H9 (cell line): ENCODE results near the gene RGL1. TPM values are rescaled to one million over a fixed set of nuclear protein-coding genes. Genes with fewer than 3 reads are reported as not detected.

Experiments used
- DNase-seq: peaks from one replicate; pipeline ENCODE4 v3.0.0-alpha.2; 2017
- H2AFZ ChIP-seq: one replicate; pipeline ENCODE4 v1.6.1; 2013; ENCODE audit warnings: mild to moderate bottlenecking, low read length, control low read depth, moderate library complexity
- H2AK5ac ChIP-seq: 2 replicates; pipeline ENCODE4 v1.6.1; 2013; ENCODE audit warnings: low read length, control low read depth, mixed read lengths; ENCODE audit not compliant: insufficient read length
- H2BK120ac ChIP-seq: one replicate; pipeline ENCODE4 v1.6.1; 2013; ENCODE audit warnings: low read depth, mild to moderate bottlenecking, low read length, control low read depth, inconsistent platforms; ENCODE audit not compliant: poor library complexity, severe bottlenecking
- H2BK12ac ChIP-seq: 2 replicates; pipeline ENCODE4 v1.6.1; 2013; ENCODE audit warnings: low read length, control low read depth, mixed read lengths, low read depth; ENCODE audit not compliant: insufficient read length
- H2BK15ac ChIP-seq: 2 replicates; pipeline ENCODE4 v1.6.1; 2013; ENCODE audit warnings: low read depth, low read length, control low read depth
- H2BK20ac ChIP-seq: one replicate; pipeline ENCODE4 v1.6.1; 2013; ENCODE audit warnings: low read depth, mild to moderate bottlenecking, low read length, control low read depth, inconsistent platforms; ENCODE audit not compliant: poor library complexity, severe bottlenecking
- H2BK5ac ChIP-seq: 2 replicates; pipeline ENCODE4 v1.6.1; 2013; ENCODE audit warnings: low read length, control low read depth, mixed read lengths; ENCODE audit not compliant: insufficient read length
- H3K14ac ChIP-seq: 2 replicates; pipeline ENCODE4 v1.6.1; 2013; ENCODE audit warnings: low read length, control low read depth; ENCODE audit not compliant: insufficient read depth
- H3K18ac ChIP-seq: 2 replicates; pipeline ENCODE4 v1.6.1; 2013; ENCODE audit warnings: low read depth, mild to moderate bottlenecking, mixed read lengths, low read length, control low read depth; ENCODE audit not compliant: insufficient read length
- H3K23ac ChIP-seq: 2 replicates; pipeline ENCODE4 v1.6.1; 2013; ENCODE audit warnings: low read length, control low read depth, mixed read lengths, low read depth; ENCODE audit not compliant: insufficient read length
- H3K23me2 ChIP-seq: 2 replicates; pipeline ENCODE4 v1.6.1; 2013; ENCODE audit warnings: low read depth, mild to moderate bottlenecking, mixed read lengths, low read length, control low read depth; ENCODE audit not compliant: insufficient read length, poor library complexity, severe bottlenecking
- H3K27ac ChIP-seq: 2 replicates; pipeline ENCODE4 v1.5.1; 2013; ENCODE audit warnings: low read length, control low read depth, mixed read lengths, low read depth; ENCODE audit not compliant: insufficient read length
- H3K27me3 ChIP-seq: 2 replicates; pipeline ENCODE4 v1.6.1; 2013; ENCODE audit warnings: low read length, control low read depth, inconsistent platforms; ENCODE audit not compliant: insufficient read depth
- H3K4ac ChIP-seq: 2 replicates; pipeline ENCODE4 v1.6.1; 2013; ENCODE audit warnings: low read depth, mild to moderate bottlenecking, control low read depth, inconsistent platforms, low read length, moderate library complexity
- H3K4me1 ChIP-seq: 2 replicates; pipeline ENCODE4 v1.6.1; 2013; ENCODE audit warnings: low read length, control low read depth, inconsistent platforms; ENCODE audit not compliant: insufficient read depth
- H3K4me2 ChIP-seq: 2 replicates; pipeline ENCODE4 v1.6.1; 2013; ENCODE audit warnings: low read length, control low read depth, mixed read lengths; ENCODE audit not compliant: insufficient read length, insufficient read depth
- H3K56ac ChIP-seq: 2 replicates; pipeline ENCODE4 v1.6.1; 2013; ENCODE audit warnings: low read depth, mild to moderate bottlenecking, mixed read lengths, low read length, control low read depth; ENCODE audit not compliant: insufficient read length
- H3K79me1 ChIP-seq: 2 replicates; pipeline ENCODE4 v1.6.1; 2013; ENCODE audit warnings: low read depth, mild to moderate bottlenecking, moderate library complexity, low read length, control low read depth, inconsistent platforms; ENCODE audit not compliant: insufficient read depth, poor library complexity, severe bottlenecking
- H3K79me2 ChIP-seq: 2 replicates; pipeline ENCODE4 v1.6.1; 2013; ENCODE audit warnings: low read length, control low read depth, inconsistent platforms; ENCODE audit not compliant: insufficient read depth
- H3K9ac ChIP-seq: 2 replicates; pipeline ENCODE4 v1.6.1; 2013; ENCODE audit warnings: low read length, control low read depth, mixed read lengths; ENCODE audit not compliant: insufficient read length; ENCODE audit errors: extremely low read depth
- H3K9me3 ChIP-seq: one replicate; pipeline ENCODE4 v1.6.1; 2013; ENCODE audit warnings: low read depth, low read length, inconsistent platforms; ENCODE audit not compliant: control insufficient read depth
- H3T11ph ChIP-seq: one replicate; pipeline ENCODE4 v1.6.1; 2013; ENCODE audit warnings: mild to moderate bottlenecking, low read length, control low read depth, inconsistent platforms
- H4K20me1 ChIP-seq: one replicate; pipeline ENCODE4 v1.6.1; 2013; ENCODE audit not compliant: control insufficient read depth, insufficient read length, insufficient read depth
- H4K5ac ChIP-seq: 2 replicates; pipeline ENCODE4 v1.6.1; 2013; ENCODE audit warnings: low read depth, mild to moderate bottlenecking, mixed read lengths, low read length, control low read depth; ENCODE audit not compliant: insufficient read length
- H4K8ac ChIP-seq: replicated peaks from 2 replicates; pipeline ENCODE4 v1.6.1; 2013; ENCODE audit warnings: low read length, control low read depth, mixed read lengths, low read depth; ENCODE audit not compliant: insufficient read length
- H4K91ac ChIP-seq: 2 replicates; pipeline ENCODE4 v1.6.1; 2013; ENCODE audit warnings: low read depth, mild to moderate bottlenecking, moderate library complexity, mixed read lengths, low read length, control low read depth; ENCODE audit not compliant: insufficient read length
- H3K27ac Mint-ChIP-seq, 3 experiments: 2 replicates in 2 of 3; 3 replicates in 1 of 3; pipeline ENCODE4 v1.8.0; 2020 to 2021; ENCODE audit warnings: mixed read lengths in 3 of 3, mild to moderate bottlenecking in 1 of 3, moderate library complexity in 1 of 3
- H3K27me3 Mint-ChIP-seq: 2 replicates; pipeline ENCODE4 v1.8.0; 2021; ENCODE audit warnings: low read depth, mild to moderate bottlenecking, moderate library complexity, mixed read lengths
- H3K36me3 Mint-ChIP-seq, 3 experiments: 2 replicates in 2 of 3; 3 replicates in 1 of 3; pipeline ENCODE4 v1.8.0; 2020 to 2021; ENCODE audit warnings: low read depth in 3 of 3, mixed read lengths in 3 of 3; ENCODE audit not compliant: insufficient read depth in 1 of 3
- H3K4me1 Mint-ChIP-seq, 2 experiments: 2 replicates each; pipeline ENCODE4 v1.8.0; 2020; ENCODE audit warnings: mixed read lengths in 2 of 2
- H3K4me3 Mint-ChIP-seq, 2 experiments: 2 replicates in 1 of 2; 3 replicates in 1 of 2; pipeline ENCODE4 v1.8.0; 2020 to 2021; ENCODE audit warnings: mild to moderate bottlenecking in 2 of 2, mixed read lengths in 2 of 2, moderate library complexity in 1 of 2
- H3K9me3 Mint-ChIP-seq, 2 experiments: 2 replicates in 1 of 2; 3 replicates in 1 of 2; pipeline ENCODE4 v1.8.0; 2020; ENCODE audit warnings: mild to moderate bottlenecking in 2 of 2, mixed read lengths in 2 of 2, moderate library complexity in 1 of 2
- CTCF ChIP-seq: fragments of 200-600 bp; sonication (generic); conservative IDR thresholded peaks from 3 replicates; pipeline ENCODE4 v1.8.0; 2021; ENCODE audit warnings: antibody characterized with exemption, mild to moderate bottlenecking
- WGBS: extraction: QIAGEN DNeasy Blood & Tissue Kit; methylation state at CpG from one replicate; pipeline ENCODE4 v1.1.7; 2013; ENCODE audit warnings: missing lambda C conversion rate, low lambda C conversion rate, mixed read lengths; ENCODE audit not compliant: insufficient read length; ENCODE audit errors: extremely low coverage; 5-methylcytosine and 5-hydroxymethylcytosine counted together
- total RNA-seq: library from RNA; stranded (reverse); gene quantifications from 2 replicates; pipeline ENCODE4 v1.2.1, GENCODE V29; 2021

Gene RGL1
- total RNA-seq, 1 experiment from 2014 or later, result 1.4 TPM

- Mint-ChIP-seq H3K27me3 (peaks cover 93% of the 10 kb centered on the region), H3K4me3 (no peak overlapping the region), H3K27ac (no peak overlapping the region), H3K4me1 (peaks cover 34 to 38% of the 10 kb centered on the region in 2 experiments), H3K36me3 (no peaks in the 10 kb centered on the region), H3K9me3 (peaks cover 0 to 3% of the 10 kb centered on the region in 2 experiments; a peak in 1 of 5 replicates)
- Histone ChIP-seq H3K4me2 (no peak overlapping the region), H3K79me1 (no peaks in the 10 kb centered on the region), H2BK5ac (no peak overlapping the region), H3K23me2 (no peaks in the 10 kb centered on the region), H3K56ac (no peak overlapping the region), H4K20me1 (no peaks in the 10 kb centered on the region), H2BK20ac (no peak overlapping the region), H2AFZ (no peak overlapping the region), H3T11ph (no peak overlapping the region), H2BK15ac (no peak overlapping the region), H3K4me1 (peaks cover 2% of the 10 kb centered on the region; the same call in 1 of the 2 replicates), H2BK120ac (no peak overlapping the region), H3K79me2 (no peaks in the 10 kb centered on the region), H4K8ac (no peak overlapping the region), H4K5ac (no peak overlapping the region), H3K9ac (no peak overlapping the region), H2BK12ac (no peak overlapping the region), H3K27me3 (peaks cover 12% of the 10 kb centered on the region; the same call in 1 of the 2 replicates), H2AK5ac (no peak overlapping the region), H3K27ac (no peak overlapping the region), H4K91ac (no peak overlapping the region), H3K18ac (no peak overlapping the region), H3K9me3 (no peaks in the 10 kb centered on the region), H3K23ac (no peak overlapping the region), H3K14ac (no peak overlapping the region), H3K4ac (no peak overlapping the region)
- no peak for TF ChIP-seq CTCF
- no CpG with 5 or more reads among the region's 1 CpG for WGBS
- no peak for DNase-seq
Measured at GRCh38 chr1:183946320-183946613, 141.3 kb downstream of the RGL1 start.
